IPS-18a (cell line): ENCODE data around the gene FIBCD1.

Experiments
- H3K27ac ChIP-seq: one replicate; pipeline ENCODE4 v1.5.1; 2013; ENCODE audit warnings: low read length
- H3K27me3 ChIP-seq: one replicate; pipeline ENCODE4 v1.6.1; 2013; ENCODE audit warnings: mild to moderate bottlenecking, low read length; ENCODE audit not compliant: control insufficient read depth, insufficient read depth
- H3K36me3 ChIP-seq: one replicate; pipeline ENCODE4 v1.6.1; 2013; ENCODE audit warnings: low read depth, low read length; ENCODE audit not compliant: control insufficient read depth
- H3K4me1 ChIP-seq: one replicate; pipeline ENCODE4 v1.6.1; 2013; ENCODE audit warnings: low read depth, low read length; ENCODE audit not compliant: control insufficient read depth
- H3K4me3 ChIP-seq: one replicate; pipeline ENCODE4 v1.5.1; 2013; ENCODE audit warnings: low read length
- H3K9ac ChIP-seq: one replicate; pipeline ENCODE4 v1.6.1; 2013; ENCODE audit warnings: mild to moderate bottlenecking, low read length, moderate library complexity
- H3K9me3 ChIP-seq: one replicate; pipeline ENCODE4 v1.6.1; 2013; ENCODE audit warnings: low read depth, low read length; ENCODE audit not compliant: control insufficient read depth

FIBCD1 gene

GRCh38 chr9:130888146-130888885 lies 50.7 kb downstream of the FIBCD1 start:
- Histone ChIP-seq H3K36me3 (peaks cover 51% of the 10 kb centered on the region), H3K4me3 (no peak overlapping the region), H3K9ac (no peak overlapping the region), H3K27me3 (no peaks in the 10 kb centered on the region), H3K9me3 (no peaks in the 10 kb centered on the region), H3K4me1 (no peaks in the 10 kb centered on the region), H3K27ac (no peak overlapping the region)

GRCh38 chr9:130887494-130888144 lies 51.4 kb downstream of the FIBCD1 start:
- Histone ChIP-seq H3K4me1 (no peaks in the 10 kb centered on the region), H3K36me3 (peaks cover 55% of the 10 kb centered on the region), H3K9ac (no peak overlapping the region), H3K27me3 (no peaks in the 10 kb centered on the region), H3K27ac (no peak overlapping the region), H3K9me3 (no peaks in the 10 kb centered on the region), H3K4me3 (no peak overlapping the region)

GRCh38 chr9:130886981-130887380 lies 52.1 kb downstream of the FIBCD1 start:
- no peak overlapping the region for H3K27ac ChIP-seq
- no peaks in the 10 kb centered on the region for H3K27me3 ChIP-seq
- no peak overlapping the region for H3K9ac ChIP-seq
- H3K36me3 ChIP-seq = peaks cover 57% of the 10 kb centered on the region
- H3K9me3 ChIP-seq = no peaks in the 10 kb centered on the region
- no peaks in the 10 kb centered on the region for H3K4me1 ChIP-seq
- no peak overlapping the region for H3K4me3 ChIP-seq

DNA sequence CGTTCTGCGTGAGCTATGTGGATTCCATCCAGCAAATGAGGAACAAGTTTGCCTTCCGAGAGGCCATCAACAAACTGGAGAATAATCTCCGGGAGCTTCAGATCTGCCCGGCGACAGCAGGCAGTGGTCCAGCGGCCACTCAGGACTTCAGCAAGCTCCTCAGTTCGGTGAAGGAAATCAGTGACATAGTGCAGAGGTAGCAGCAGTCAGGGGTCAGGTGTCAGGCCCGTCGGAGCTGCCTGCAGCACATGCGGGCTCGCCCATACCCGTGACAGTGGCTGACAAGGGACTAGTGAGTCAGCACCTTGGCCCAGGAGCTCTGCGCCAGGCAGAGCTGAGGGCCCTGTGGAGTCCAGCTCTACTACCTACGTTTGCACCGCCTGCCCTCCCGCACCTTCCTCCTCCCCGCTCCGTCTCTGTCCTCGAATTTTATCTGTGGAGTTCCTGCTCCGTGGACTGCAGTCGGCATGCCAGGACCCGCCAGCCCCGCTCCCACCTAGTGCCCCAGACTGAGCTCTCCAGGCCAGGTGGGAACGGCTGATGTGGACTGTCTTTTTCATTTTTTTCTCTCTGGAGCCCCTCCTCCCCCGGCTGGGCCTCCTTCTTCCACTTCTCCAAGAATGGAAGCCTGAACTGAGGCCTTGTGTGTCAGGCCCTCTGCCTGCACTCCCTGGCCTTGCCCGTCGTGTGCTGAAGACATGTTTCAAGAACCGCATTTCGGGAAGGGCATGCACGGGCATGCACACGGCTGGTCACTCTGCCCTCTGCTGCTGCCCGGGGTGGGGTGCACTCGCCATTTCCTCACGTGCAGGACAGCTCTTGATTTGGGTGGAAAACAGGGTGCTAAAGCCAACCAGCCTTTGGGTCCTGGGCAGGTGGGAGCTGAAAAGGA lies 53.3 kb downstream of the FIBCD1 start:
- Histone ChIP-seq H3K36me3 (peaks cover 70% of the 10 kb centered on the region), H3K4me3 (no peak overlapping the region), H3K9ac (no peak overlapping the region), H3K27ac (no peak overlapping the region), H3K4me1 (no peaks in the 10 kb centered on the region), H3K27me3 (no peaks in the 10 kb centered on the region), H3K9me3 (no peaks in the 10 kb centered on the region)

DNA sequence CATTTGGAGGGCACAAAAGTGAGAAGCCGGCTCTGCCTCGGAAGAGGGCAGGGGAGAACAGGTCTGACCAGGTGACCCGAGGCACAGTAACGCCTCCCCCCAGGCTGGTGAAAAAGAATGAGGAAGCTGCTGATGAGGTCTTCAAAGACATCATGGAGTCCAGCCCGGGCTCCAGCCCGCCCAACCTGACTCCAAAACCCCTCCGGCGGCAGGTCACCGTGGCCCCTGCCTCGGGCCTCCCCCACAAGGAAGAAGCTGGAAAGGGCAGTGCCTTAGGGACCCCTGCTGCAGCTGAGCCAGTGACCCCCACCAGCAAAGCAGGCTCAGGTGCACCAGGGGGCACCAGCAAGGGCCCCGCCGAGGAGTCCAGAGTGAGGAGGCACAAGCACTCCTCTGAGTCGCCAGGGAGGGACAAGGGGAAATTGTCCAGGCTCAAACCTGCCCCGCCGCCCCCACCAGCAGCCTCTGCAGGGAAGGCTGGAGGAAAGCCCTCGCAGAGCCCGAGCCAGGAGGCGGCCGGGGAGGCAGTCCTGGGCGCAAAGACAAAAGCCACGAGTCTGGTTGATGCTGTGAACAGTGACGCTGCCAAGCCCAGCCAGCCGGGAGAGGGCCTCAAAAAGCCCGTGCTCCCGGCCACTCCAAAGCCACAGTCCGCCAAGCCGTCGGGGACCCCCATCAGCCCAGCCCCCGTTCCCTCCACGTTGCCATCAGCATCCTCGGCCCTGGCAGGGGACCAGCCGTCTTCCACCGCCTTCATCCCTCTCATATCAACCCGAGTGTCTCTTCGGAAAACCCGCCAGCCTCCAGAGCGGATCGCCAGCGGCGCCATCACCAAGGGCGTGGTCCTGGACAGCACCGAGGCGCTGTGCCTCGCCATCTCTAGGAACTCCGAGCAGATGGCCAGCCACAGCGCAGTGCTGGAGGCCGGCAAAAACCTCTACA lies 54.2 kb downstream of the FIBCD1 start:
- peaks cover 74% of the 10 kb centered on the region for H3K36me3 ChIP-seq
- no peak overlapping the region for H3K9ac ChIP-seq
- H3K27ac ChIP-seq = no peak overlapping the region
- no peaks in the 10 kb centered on the region for H3K4me1 ChIP-seq
- no peaks in the 10 kb centered on the region for H3K9me3 ChIP-seq
- no peak overlapping the region for H3K4me3 ChIP-seq
- H3K27me3 ChIP-seq = no peaks in the 10 kb centered on the region

GRCh38 chr9:130884111-130884531 lies 54.9 kb downstream of the FIBCD1 start:
- Histone ChIP-seq H3K27ac (no peak overlapping the region), H3K4me3 (no peak overlapping the region), H3K27me3 (no peaks in the 10 kb centered on the region), H3K36me3 (peaks cover 80% of the 10 kb centered on the region), H3K4me1 (no peaks in the 10 kb centered on the region), H3K9me3 (no peaks in the 10 kb centered on the region), H3K9ac (no peak overlapping the region)

DNA sequence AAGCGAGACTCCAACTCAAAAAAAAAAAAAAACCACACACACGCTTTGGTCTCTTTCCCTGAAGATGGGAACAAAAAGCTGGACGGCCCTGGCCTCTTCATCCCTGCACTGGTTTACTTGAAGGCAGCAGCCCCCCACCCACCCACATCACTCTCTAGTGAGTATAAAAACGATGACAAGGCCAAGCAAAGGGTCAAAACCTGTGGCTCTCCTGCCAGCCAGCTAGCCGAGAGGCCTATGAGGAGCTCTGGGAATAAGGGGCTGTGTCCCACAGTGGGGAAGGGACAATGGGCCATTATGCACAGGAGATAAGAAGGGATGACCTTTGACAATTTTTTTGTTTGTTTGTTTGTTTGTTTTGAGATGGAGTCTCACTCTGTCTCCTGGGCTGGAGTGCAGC lies 55.6 kb downstream of the FIBCD1 start:
- no peaks in the 10 kb centered on the region for H3K9me3 ChIP-seq
- H3K27me3 ChIP-seq = no peaks in the 10 kb centered on the region
- H3K9ac ChIP-seq = no peak overlapping the region
- no peak overlapping the region for H3K27ac ChIP-seq
- no peaks in the 10 kb centered on the region for H3K4me1 ChIP-seq
- peaks cover 80% of the 10 kb centered on the region for H3K36me3 ChIP-seq
- H3K4me3 ChIP-seq = no peak overlapping the region

GRCh38 chr9:130882696-130883225 lies 56.3 kb downstream of the FIBCD1 start:
- no peaks in the 10 kb centered on the region for H3K27me3 ChIP-seq
- no peaks in the 10 kb centered on the region for H3K4me1 ChIP-seq
- H3K9me3 ChIP-seq = no peaks in the 10 kb centered on the region
- H3K27ac ChIP-seq = no peak overlapping the region
- no peak overlapping the region for H3K4me3 ChIP-seq
- H3K9ac ChIP-seq = no peak overlapping the region
- peaks cover 78% of the 10 kb centered on the region for H3K36me3 ChIP-seq

DNA sequence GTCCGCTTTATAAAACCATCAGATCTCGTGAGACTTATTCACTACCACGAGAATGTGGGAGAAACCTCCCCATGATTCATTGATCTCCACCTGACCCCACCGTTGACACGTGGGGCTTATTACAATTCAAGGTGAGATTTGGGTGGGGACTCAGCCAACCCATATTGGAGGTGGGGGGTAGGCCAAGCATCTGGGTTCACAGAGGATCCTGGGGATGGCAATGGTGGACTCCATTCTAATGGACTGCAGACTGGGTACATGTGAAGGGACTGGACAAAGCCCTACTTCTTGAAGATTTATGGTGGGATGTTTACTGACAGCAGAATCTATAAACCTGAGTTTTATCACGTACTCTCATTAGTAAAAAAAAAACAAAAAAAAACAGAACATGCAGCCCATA lies 57.5 kb downstream of the FIBCD1 start:
- Histone ChIP-seq H3K27me3 (no peaks in the 10 kb centered on the region), H3K4me3 (no peak overlapping the region), H3K27ac (no peak overlapping the region), H3K36me3 (peaks cover 77% of the 10 kb centered on the region), H3K9ac (no peak overlapping the region), H3K9me3 (no peaks in the 10 kb centered on the region), H3K4me1 (no peaks in the 10 kb centered on the region)

GRCh38 chr9:130880599-130881220 lies 58.3 kb downstream of the FIBCD1 start:
- peaks cover 76% of the 10 kb centered on the region for H3K36me3 ChIP-seq

More at GRCh38 chr9:130880599-130881220, 58.3 kb downstream of the FIBCD1 start:
- H3K27ac ChIP-seq = no peak overlapping the region
- H3K4me1 ChIP-seq = no peaks in the 10 kb centered on the region
- no peaks in the 10 kb centered on the region for H3K27me3 ChIP-seq
- no peak overlapping the region for H3K4me3 ChIP-seq
- H3K9me3 ChIP-seq = no peaks in the 10 kb centered on the region
- no peak overlapping the region for H3K9ac ChIP-seq
